Activated CD4-positive, alpha-beta T cell treated with anti-CD3 and anti-CD28 coated beads, Interleukin-10, Interleukin-2, amounts not matched to agents 100 ng/mL and 50 ng/mL, durations not matched to agents 16 hours and 8 hours (primary cell): Measurements from ENCODE around the gene RNF175.

Experiments
- DNase-seq: peaks from one replicate; pipeline ENCODE4 v3.0.0-alpha.2; 2020

The RNF175 gene

GRCh38 chr4:153741541-153741940, 18.3 kb downstream of the RNF175 start:
- no peak for DNase-seq

- DNase-seq = no peak
Measured at GRCh38 chr4:153735906-153736461, 23.8 kb downstream of the RNF175 start.

- DNase-seq = peak; percentile 40
Measured at GRCh38 chr4:153733751-153734448, 25.9 kb downstream of the RNF175 start.

- no peak for DNase-seq
Measured at GRCh38 chr4:153731239-153731638, 28.6 kb downstream of the RNF175 start.

GRCh38 chr4:153729895-153730294, 29.9 kb downstream of the RNF175 start:
- no peak for DNase-seq

GRCh38 chr4:153728660-153729059, 31.2 kb downstream of the RNF175 start:
- DNase-seq = no peak

GRCh38 chr4:153728151-153728550, 31.7 kb downstream of the RNF175 start:
- no peak for DNase-seq

GRCh38 chr4:153725831-153726154, 34.0 kb downstream of the RNF175 start:
- DNase-seq = no peak

GRCh38 chr4:153725136-153725830, 34.5 kb downstream of the RNF175 start:
- no peak for DNase-seq

GRCh38 chr4:153724606-153725005, 35.2 kb downstream of the RNF175 start:
- DNase-seq = peak; percentile 40

GRCh38 chr4:153722036-153722435, 37.8 kb downstream of the RNF175 start:
- no peak for DNase-seq

GRCh38 chr4:153713866-153714646, 45.8 kb downstream of the RNF175 start:
- no peak for DNase-seq

- DNase-seq = no peak
Measured at GRCh38 chr4:153710681-153711080, 49.1 kb downstream of the RNF175 start.

GRCh38 chr4:153706519-153706918, 53.3 kb downstream of the RNF175 start:
- DNase-seq = no peak

- no peak for DNase-seq
Measured at GRCh38 chr4:153705743-153706468, 53.9 kb downstream of the RNF175 start.

- DNase-seq = no peak
Measured at GRCh38 chr4:153704522-153704921, 55.3 kb downstream of the RNF175 start.

- DNase-seq = no peak
Measured at GRCh38 chr4:153684971-153685371, 74.9 kb downstream of the RNF175 start.

- DNase-seq = peak; percentile 38
Measured at GRCh38 chr4:153684182-153684970, 75.4 kb downstream of the RNF175 start, which contains the start of gene TLR2. TSS of gene TLR2 (plus strand) at chr4:153684280. CDS start at chr4:153702908, 18,628 bp downstream.

GRCh38 chr4:153683763-153684181, 76.1 kb downstream of the RNF175 start:
- no peak for DNase-seq

GRCh38 chr4:153679486-153679885, 80.3 kb downstream of the RNF175 start:
- no peak for DNase-seq

- DNase-seq = no peak
Measured at GRCh38 chr4:153676984-153677383, 82.8 kb downstream of the RNF175 start.

- DNase-seq = no peak
Measured at GRCh38 chr4:153676486-153676885, 83.3 kb downstream of the RNF175 start.
